NCI-H1105 treated with DMSO at 0.1 percent for 48 hours (cell line): ENCODE measurements around the gene TSPEAR.
"Not testable (repeated sequence)": the region's sequence is repeated elsewhere in the genome, so short reads cannot be mapped to it uniquely, and the experiment has no call there.

Source experiments
- DNase-seq: peaks from one replicate; lab custom pipeline; 2025; lab: John Stamatoyannopoulos, UW

Gene TSPEAR

GRCh38 chr21:44702111-44702972 is 9.0 kb downstream of the TSPEAR start:
- no peak for DNase-seq

- DNase-seq: no peak
These were observed 9.8 kb downstream of the TSPEAR start for GRCh38 chr21:44701541-44701940.

GRCh38 chr21:44701023-44701400 is 10.4 kb downstream of the TSPEAR start:
- no peak for DNase-seq

GRCh38 chr21:44700101-44701022 is 11.0 kb downstream of the TSPEAR start:
- DNase-seq: no peak

- DNase-seq: no peak
These were observed 11.8 kb downstream of the TSPEAR start for GRCh38 chr21:44699502-44700001.

GRCh38 chr21:44697811-44698734 is 13.3 kb downstream of the TSPEAR start:
- DNase-seq: no peak

- not testable (repeated sequence) for DNase-seq
These were observed 14.1 kb downstream of the TSPEAR start, which contains the start of gene KRTAP10-12 for GRCh38 chr21:44697172-44697810. Gene KRTAP10-12, plus strand, starts transcription at chr21:44697172. Its CDS starts 30 bp downstream, at chr21:44697202.

- DNase-seq: no peak
These were observed 14.8 kb downstream of the TSPEAR start for GRCh38 chr21:44696572-44696971.

GRCh38 chr21:44695641-44696040 is 15.7 kb downstream of the TSPEAR start:
- no peak for DNase-seq

GRCh38 chr21:44695184-44695583 is 16.2 kb downstream of the TSPEAR start:
- DNase-seq: no peak

GRCh38 chr21:44694776-44695175 is 16.6 kb downstream of the TSPEAR start:
- no peak for DNase-seq

- no peak for DNase-seq
These were observed 18.4 kb downstream of the TSPEAR start for GRCh38 chr21:44692798-44693512.

- no peak for DNase-seq
These were observed 19.7 kb downstream of the TSPEAR start for GRCh38 chr21:44691686-44692085.

GRCh38 chr21:44689740-44690139 is 21.6 kb downstream of the TSPEAR start:
- not testable (repeated sequence) for DNase-seq

GRCh38 chr21:44687671-44688070 is 23.7 kb downstream of the TSPEAR start:
- DNase-seq: no peak

- DNase-seq: no peak
These were observed 24.4 kb downstream of the TSPEAR start for GRCh38 chr21:44686843-44687561.

GRCh38 chr21:44686000-44686781 is 25.2 kb downstream of the TSPEAR start:
- DNase-seq: no peak

- not testable (repeated sequence) for DNase-seq
These were observed 26.3 kb downstream of the TSPEAR start for GRCh38 chr21:44685050-44685449.

GRCh38 chr21:44684483-44684882 is 26.9 kb downstream of the TSPEAR start:
- DNase-seq: no peak
